SU-DHL-6 (cell line): ENCODE measurements around the gene ARHGEF28.

Source experiments
- H2AFZ ChIP-seq: fragments of 200-600 bp; sonication (generic); 2 replicates; pipeline ENCODE4 v1.6.1; 2014; ENCODE audit warnings: low read depth, mild to moderate bottlenecking, moderate library complexity, mixed read lengths, antibody characterized with exemption, low read length; ENCODE audit not compliant: severe bottlenecking
- H3F3A ChIP-seq: fragments of 200-600 bp; shearing (Covaris generic); 2 replicates; pipeline ENCODE4 v1.6.0; 2016; ENCODE audit warnings: antibody characterized with exemption, mild to moderate bottlenecking; ENCODE audit not compliant: insufficient read depth
- H3K27ac ChIP-seq: fragments of 200-600 bp; sonication (generic); 2 replicates; pipeline ENCODE4 v1.5.1; 2016; ENCODE audit warnings: low read depth, mild to moderate bottlenecking, low read length, moderate library complexity, mixed read lengths
- H3K27me3 ChIP-seq: fragments of 200-600 bp; sonication (generic), shearing (Covaris generic); 2 replicates; pipeline ENCODE4 v1.6.0; 2014; ENCODE audit warnings: mild to moderate bottlenecking, low read length
- H3K36me3 ChIP-seq: fragments of 200-600 bp; sonication (generic); 2 replicates; pipeline ENCODE4 v1.6.1; 2014; ENCODE audit warnings: mild to moderate bottlenecking, low read length, mixed read lengths
- H3K4me2 ChIP-seq: fragments of 300-600, 200-600 bp; shearing (Covaris generic), sonication (generic); 2 replicates; pipeline ENCODE4 v1.6.0; 2014; ENCODE audit warnings: low read length, low read depth, mild to moderate bottlenecking; ENCODE audit not compliant: poor library complexity, severe bottlenecking
- H3K4me3 ChIP-seq: fragments of 200-600 bp; sonication (generic); 2 replicates; pipeline ENCODE4 v1.5.1; 2014; ENCODE audit warnings: antibody characterized with exemption, low read length, mild to moderate bottlenecking, mixed read lengths; ENCODE audit not compliant: insufficient read depth, poor library complexity, severe bottlenecking
- H3K79me2 ChIP-seq: fragments of 200-600 bp; sonication (generic); 2 replicates; pipeline ENCODE4 v1.6.1; 2014; ENCODE audit warnings: mild to moderate bottlenecking, low read length, moderate library complexity; ENCODE audit not compliant: insufficient read depth
- H3K9ac ChIP-seq: fragments of 200-600 bp; sonication (generic); 2 replicates; pipeline ENCODE4 v1.7.0; 2014; ENCODE audit warnings: mild to moderate bottlenecking, low read length
- H3K9me2 ChIP-seq: fragments of 200-600 bp; sonication (generic); replicated peaks from 2 replicates; pipeline ENCODE4 v1.6.1; 2014; ENCODE audit warnings: low read length; ENCODE audit not compliant: insufficient read depth
- H3K9me3 ChIP-seq: fragments of 200-600 bp; sonication (generic); 2 replicates; pipeline ENCODE4 v1.6.1; 2014; ENCODE audit warnings: low read length, mixed read lengths; ENCODE audit not compliant: insufficient read depth
- H4K20me1 ChIP-seq: fragments of 200-600 bp; sonication (generic); 2 replicates; pipeline ENCODE4 v1.6.1; 2014; ENCODE audit warnings: low read depth, mild to moderate bottlenecking, antibody characterized with exemption, low read length, moderate library complexity, mixed read lengths
- EZH2phosphoT487 ChIP-seq: fragments of 200-600 bp; sonication (generic), shearing (Covaris generic); conservative IDR thresholded peaks from 2 replicates; pipeline ENCODE4 v1.6.1; 2018; ENCODE audit warnings: mild to moderate bottlenecking, antibody characterized with exemption, low read length, moderate library complexity, mixed read lengths
- TF ChIP-seq, protein P1 (sequence below): fragments of 200-600 bp; sonication (generic); IDR thresholded peaks from one replicate; pipeline ENCODE4 v1.5.1; 2017; ENCODE audit warnings: antibody characterized with exemption, mild to moderate bottlenecking, low read length, moderate library complexity; ENCODE audit not compliant: insufficient read depth, poor library complexity, severe bottlenecking

ARHGEF28 gene

DNA sequence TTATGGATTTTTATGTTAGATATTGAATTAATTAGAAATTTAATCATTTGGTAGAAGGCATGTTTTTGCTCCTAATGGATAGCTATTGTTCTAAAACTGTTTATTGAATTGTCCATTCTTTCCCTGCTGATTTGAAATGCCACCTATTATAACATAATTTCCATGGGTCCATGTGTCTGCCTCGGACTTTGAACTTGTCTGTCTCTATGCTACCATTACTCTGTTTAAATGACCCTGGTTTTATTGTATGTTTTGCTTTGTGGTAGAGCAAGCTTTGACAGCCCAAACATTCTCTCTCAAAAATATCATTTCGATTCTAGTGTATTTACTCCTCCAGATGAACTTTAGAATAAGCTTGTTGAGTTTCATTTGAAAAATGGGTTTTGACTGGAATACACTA is 120.6 kb downstream of the ARHGEF28 start:
- H4K20me1 ChIP-seq, result no peaks in the 10 kb centered on the region
- no peaks in the 10 kb centered on the region for H3K36me3 ChIP-seq
- no peaks in the 10 kb centered on the region; the same call in 1 of the 2 replicates for H3K27me3 ChIP-seq
- no peaks in the 10 kb centered on the region for H3F3A ChIP-seq
- H3K9ac ChIP-seq, result no peak overlapping the region
- no peaks in the 10 kb centered on the region for H3K9me2 ChIP-seq
- no peak overlapping the region for H2AFZ ChIP-seq
- TF ChIP-seq EZH2phosphoT487, result no peak
- TF ChIP-seq, protein P1, sequence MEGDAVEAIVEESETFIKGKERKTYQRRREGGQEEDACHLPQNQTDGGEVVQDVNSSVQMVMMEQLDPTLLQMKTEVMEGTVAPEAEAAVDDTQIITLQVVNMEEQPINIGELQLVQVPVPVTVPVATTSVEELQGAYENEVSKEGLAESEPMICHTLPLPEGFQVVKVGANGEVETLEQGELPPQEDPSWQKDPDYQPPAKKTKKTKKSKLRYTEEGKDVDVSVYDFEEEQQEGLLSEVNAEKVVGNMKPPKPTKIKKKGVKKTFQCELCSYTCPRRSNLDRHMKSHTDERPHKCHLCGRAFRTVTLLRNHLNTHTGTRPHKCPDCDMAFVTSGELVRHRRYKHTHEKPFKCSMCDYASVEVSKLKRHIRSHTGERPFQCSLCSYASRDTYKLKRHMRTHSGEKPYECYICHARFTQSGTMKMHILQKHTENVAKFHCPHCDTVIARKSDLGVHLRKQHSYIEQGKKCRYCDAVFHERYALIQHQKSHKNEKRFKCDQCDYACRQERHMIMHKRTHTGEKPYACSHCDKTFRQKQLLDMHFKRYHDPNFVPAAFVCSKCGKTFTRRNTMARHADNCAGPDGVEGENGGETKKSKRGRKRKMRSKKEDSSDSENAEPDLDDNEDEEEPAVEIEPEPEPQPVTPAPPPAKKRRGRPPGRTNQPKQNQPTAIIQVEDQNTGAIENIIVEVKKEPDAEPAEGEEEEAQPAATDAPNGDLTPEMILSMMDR, result no peak
- H3K4me3 ChIP-seq, result no peak overlapping the region
- no peaks in the 10 kb centered on the region for H3K79me2 ChIP-seq
- no peak overlapping the region for H3K27ac ChIP-seq
- H3K4me2 ChIP-seq, result no peak overlapping the region
- no peaks in the 10 kb centered on the region for H3K9me3 ChIP-seq

DNA sequence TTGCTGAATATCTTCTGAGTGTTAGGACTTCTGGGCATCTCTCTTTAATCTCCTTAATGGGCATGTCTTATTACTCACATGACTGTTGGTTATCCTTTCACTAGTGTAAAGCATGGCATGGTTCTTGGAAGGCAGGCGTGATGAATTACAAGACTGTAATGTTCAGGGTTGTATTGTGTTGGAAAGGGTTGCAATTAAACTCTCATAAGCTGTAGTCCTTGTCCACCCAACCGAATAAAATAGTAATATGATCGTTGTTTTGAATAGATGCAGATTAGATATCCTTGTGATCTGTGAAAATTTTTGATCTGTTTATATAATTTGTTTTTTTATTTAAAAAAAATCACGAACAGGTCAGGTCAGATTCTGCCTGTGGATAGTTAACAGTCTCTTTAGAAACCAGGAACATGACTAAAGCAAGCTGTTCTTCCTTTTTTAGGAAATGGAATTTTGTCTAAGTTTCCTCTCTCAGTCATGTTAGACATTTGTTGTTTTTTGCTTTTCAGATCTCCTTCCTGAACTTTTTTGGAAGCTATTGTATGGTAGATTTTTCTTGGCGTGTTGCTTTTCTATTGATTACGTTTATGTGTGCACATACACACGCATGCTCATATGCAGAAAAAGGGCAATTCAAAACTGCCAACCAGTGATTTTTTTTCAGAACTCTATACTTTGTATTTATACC is 121.8 kb downstream of the ARHGEF28 start:
- Histone ChIP-seq H3K9me2 (no peaks in the 10 kb centered on the region), H3K9me3 (no peaks in the 10 kb centered on the region), H3F3A (no peaks in the 10 kb centered on the region), H3K36me3 (no peaks in the 10 kb centered on the region), H2AFZ (no peak overlapping the region), H3K79me2 (no peaks in the 10 kb centered on the region), H3K9ac (no peak overlapping the region), H3K27me3 (no peaks in the 10 kb centered on the region; the same call in 1 of the 2 replicates), H4K20me1 (no peaks in the 10 kb centered on the region), H3K4me3 (no peak overlapping the region), H3K27ac (no peak overlapping the region), H3K4me2 (no peak overlapping the region)
- TF ChIP-seq, protein P1, result no peak
- no peak for TF ChIP-seq EZH2phosphoT487

DNA sequence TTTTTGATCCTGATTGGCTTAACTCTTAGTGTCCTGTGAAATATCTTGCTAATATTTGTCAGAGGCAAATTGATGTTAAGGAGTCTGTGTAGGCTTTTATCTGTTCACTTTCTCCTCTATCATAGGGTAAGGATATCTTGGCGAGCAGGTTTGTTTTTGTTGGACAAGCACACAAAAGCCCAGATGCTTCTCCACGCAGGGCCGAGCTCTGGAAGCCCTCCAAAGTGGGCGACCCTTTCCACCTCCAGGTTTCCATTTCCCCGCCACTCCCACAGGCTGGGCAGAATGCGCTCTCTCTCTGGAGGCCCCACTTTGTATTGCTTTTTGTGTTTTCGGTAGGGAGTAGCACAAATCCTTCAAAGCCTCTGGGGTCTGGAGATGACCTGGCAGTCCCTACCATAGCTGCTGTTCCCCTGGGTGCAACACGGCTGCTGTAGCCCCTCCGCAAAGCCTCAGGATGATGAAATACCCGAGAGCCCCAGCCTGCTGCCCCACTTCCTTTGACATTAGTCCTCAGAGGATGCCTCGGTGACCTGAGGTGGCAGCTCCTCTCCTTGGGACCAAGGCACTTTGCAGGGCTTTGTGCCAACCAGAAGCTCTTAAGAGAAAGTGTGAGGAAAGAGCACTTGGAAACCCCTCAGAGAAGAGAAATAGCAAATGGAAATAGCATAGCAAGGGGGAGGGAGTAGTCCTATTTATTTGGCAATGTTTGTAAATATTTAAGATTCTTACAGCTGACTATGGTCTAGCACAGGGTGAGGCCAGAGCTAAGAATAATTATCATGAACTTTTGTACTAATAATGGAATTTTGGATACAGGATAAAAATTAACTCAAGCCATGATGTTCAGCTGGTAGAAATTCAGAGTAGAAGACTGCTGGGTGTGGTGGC is 122.8 kb downstream of the ARHGEF28 start:
- Histone ChIP-seq H3K4me3 (no peak overlapping the region), H2AFZ (no peak overlapping the region), H3K9me2 (no peaks in the 10 kb centered on the region), H3K27me3 (no peaks in the 10 kb centered on the region), H4K20me1 (no peaks in the 10 kb centered on the region), H3K9me3 (no peaks in the 10 kb centered on the region), H3F3A (no peaks in the 10 kb centered on the region), H3K4me2 (no peak overlapping the region), H3K9ac (no peak overlapping the region), H3K27ac (no peak overlapping the region), H3K36me3 (no peaks in the 10 kb centered on the region), H3K79me2 (no peaks in the 10 kb centered on the region)
- TF ChIP-seq EZH2phosphoT487, result no peak
- TF ChIP-seq, protein P1, result no peak
